ENCODE results near the gene MARVELD3. TPM values are rescaled to one million over a fixed set of nuclear protein-coding genes. Genes with fewer than 3 reads are reported as not detected.
"Not testable (repeated sequence)": the region's sequence is repeated elsewhere in the genome, so short reads cannot be mapped to it uniquely, and the experiment has no call there.

The MARVELD3 gene
- total RNA-seq, 2 donors from 2014 or later, result not detected

- no peak overlapping the region for H3K27ac Mint-ChIP-seq
- DNase-seq (ENCODE audit: low spot score) (no peak), ATAC-seq (peak in 1 of 2 donors; percentile 6)
- peaks cover 8 to 32% of the 10 kb centered on the region in 2 donors for H3K27me3 Mint-ChIP-seq
- no peaks in the 10 kb centered on the region for H3K9me3 Mint-ChIP-seq
- no peaks in the 10 kb centered on the region for H3K4me1 Mint-ChIP-seq (ENCODE audit: low read depth in 2 of 2)
- H3K36me3 Mint-ChIP-seq, result no peaks in the 10 kb centered on the region
- H3K4me3 Mint-ChIP-seq, result no peak overlapping the region
Measured at GRCh38 chr16:71600822-71601221, 25.2 kb upstream of the MARVELD3 start.

GRCh38 chr16:71609066-71609465 is 16.9 kb upstream of the MARVELD3 start:
- Mint-ChIP-seq H3K36me3 (no peaks in the 10 kb centered on the region), H3K27ac (no peak overlapping the region), H3K4me1 (ENCODE audit: low read depth in 2 of 2) (no peaks in the 10 kb centered on the region), H3K4me3 (no peak overlapping the region), H3K9me3 (no peaks in the 10 kb centered on the region), H3K27me3 (peaks cover 17 to 18% of the 10 kb centered on the region in 2 donors)
- ATAC-seq (no peak), DNase-seq (ENCODE audit: low spot score) (no peak)

- H3K4me3 Mint-ChIP-seq, result no peak overlapping the region
Measured at GRCh38 chr16:71610447-71610846, 15.5 kb upstream of the MARVELD3 start.

GRCh38 chr16:71610936-71611871 is 14.8 kb upstream of the MARVELD3 start:
- H3K27ac Mint-ChIP-seq, result no peak overlapping the region
- peaks cover 17 to 18% of the 10 kb centered on the region in 2 donors for H3K27me3 Mint-ChIP-seq
- no peak overlapping the region for H3K4me3 Mint-ChIP-seq
- H3K9me3 Mint-ChIP-seq, result no peaks in the 10 kb centered on the region
- peak; percentile 82 to 86 for ATAC-seq
- H3K4me1 Mint-ChIP-seq (ENCODE audit: low read depth in 2 of 2), result no peaks in the 10 kb centered on the region
- peak; percentile 74 for DNase-seq (ENCODE audit: low spot score)
- H3K36me3 Mint-ChIP-seq, result no peaks in the 10 kb centered on the region

More at GRCh38 chr16:71610447-71610846, 15.5 kb upstream of the MARVELD3 start:
- no peak for ATAC-seq
- Mint-ChIP-seq H3K4me1 (ENCODE audit: low read depth in 2 of 2) (no peaks in the 10 kb centered on the region), H3K27ac (no peak overlapping the region), H3K36me3 (no peaks in the 10 kb centered on the region), H3K27me3 (peaks cover 17 to 18% of the 10 kb centered on the region in 2 donors), H3K9me3 (no peaks in the 10 kb centered on the region)
- DNase-seq (ENCODE audit: low spot score), result no peak

GRCh38 chr16:71614956-71615355 is 11.0 kb upstream of the MARVELD3 start:
- DNase-seq (ENCODE audit: low spot score); H3K27ac Mint-ChIP-seq; H3K4me3 Mint-ChIP-seq; H3K36me3 Mint-ChIP-seq; ATAC-seq; H3K9me3 Mint-ChIP-seq; H3K4me1 Mint-ChIP-seq (ENCODE audit: low read depth in 2 of 2): not testable (repeated sequence)
- peaks cover 18 to 28% of the 10 kb centered on the region in 2 donors for H3K27me3 Mint-ChIP-seq

- DNase-seq (ENCODE audit: low spot score), result no peak
- H3K4me1 Mint-ChIP-seq (ENCODE audit: low read depth in 2 of 2), result peaks cover 6 to 8% of the 10 kb centered on the region in 2 donors
- no peak overlapping the region for H3K4me3 Mint-ChIP-seq
- no peak for ATAC-seq
- H3K36me3 Mint-ChIP-seq, result no peaks in the 10 kb centered on the region
- H3K27ac Mint-ChIP-seq, result no peak overlapping the region
- H3K27me3 Mint-ChIP-seq, result peaks cover 11 to 15% of the 10 kb centered on the region in 2 donors
- H3K9me3 Mint-ChIP-seq, result no peaks in the 10 kb centered on the region
Measured at GRCh38 chr16:71618429-71618828, 7.6 kb upstream of the MARVELD3 start.

GRCh38 chr16:71622088-71622487 is 3.9 kb upstream of the MARVELD3 start:
- Mint-ChIP-seq H3K36me3 (no peaks in the 10 kb centered on the region), H3K27me3 (peaks cover 15% of the 10 kb centered on the region in 2 donors), H3K4me3 (peak overlapping the region; percentile 26), H3K9me3 (no peaks in the 10 kb centered on the region), H3K4me1 (ENCODE audit: low read depth in 2 of 2) (peaks cover 6 to 8% of the 10 kb centered on the region in 2 donors), H3K27ac (no peak overlapping the region)
- ATAC-seq, result peak in 1 of 2 donors; percentile 62
- no peak for DNase-seq (ENCODE audit: low spot score)

- ATAC-seq (no peak), DNase-seq (ENCODE audit: low spot score) (no peak)
- H3K27me3 Mint-ChIP-seq, result peaks cover 16 to 19% of the 10 kb centered on the region in 2 donors
- no peak overlapping the region for H3K27ac Mint-ChIP-seq
- H3K4me1 Mint-ChIP-seq (ENCODE audit: low read depth in 2 of 2), result peaks cover 6 to 8% of the 10 kb centered on the region in 2 donors
- no peak overlapping the region for H3K4me3 Mint-ChIP-seq
- no peaks in the 10 kb centered on the region for H3K9me3 Mint-ChIP-seq
- H3K36me3 Mint-ChIP-seq, result no peaks in the 10 kb centered on the region
Measured at GRCh38 chr16:71623597-71623996, 2.4 kb upstream of the MARVELD3 start.

- peaks cover 12 to 19% of the 10 kb centered on the region in 2 donors for H3K27me3 Mint-ChIP-seq
- H3K27ac Mint-ChIP-seq, result no peak overlapping the region
- peak overlapping the region; percentile 23 for H3K4me3 Mint-ChIP-seq
- DNase-seq (ENCODE audit: low spot score) (no peak), ATAC-seq (no peak)
- no peaks in the 10 kb centered on the region for H3K9me3 Mint-ChIP-seq
- H3K36me3 Mint-ChIP-seq, result no peaks in the 10 kb centered on the region
- H3K4me1 Mint-ChIP-seq (ENCODE audit: low read depth in 2 of 2), result peaks cover 6 to 8% of the 10 kb centered on the region in 2 donors
Measured at GRCh38 chr16:71625113-71625850, 702 bp upstream of the MARVELD3 start.

GRCh38 chr16:71626858-71627213 is 852 bp downstream of the MARVELD3 start:
- Mint-ChIP-seq H3K27me3 (peaks cover 12 to 13% of the 10 kb centered on the region in 2 donors), H3K27ac (no peak overlapping the region), H3K9me3 (no peaks in the 10 kb centered on the region), H3K4me3 (no peak overlapping the region), H3K36me3 (no peaks in the 10 kb centered on the region), H3K4me1 (ENCODE audit: low read depth in 2 of 2) (peaks cover 5 to 7% of the 10 kb centered on the region in 2 donors)
- ATAC-seq (no peak), DNase-seq (ENCODE audit: low spot score) (no peak)

- no peaks in the 10 kb centered on the region for H3K9me3 Mint-ChIP-seq
- no peak overlapping the region for H3K27ac Mint-ChIP-seq
Measured at GRCh38 chr16:71627731-71628181, 1.8 kb downstream of the MARVELD3 start.

GRCh38 chr16:71628810-71629209 is 2.8 kb downstream of the MARVELD3 start:
- DNase-seq (ENCODE audit: low spot score) (no peak), ATAC-seq (no peak)
- H3K27me3 Mint-ChIP-seq, result peaks cover 12 to 13% of the 10 kb centered on the region in 2 donors
- no peaks in the 10 kb centered on the region for H3K9me3 Mint-ChIP-seq
- H3K36me3 Mint-ChIP-seq, result no peaks in the 10 kb centered on the region
- no peak overlapping the region for H3K4me3 Mint-ChIP-seq
- no peaks in the 10 kb centered on the region for H3K4me1 Mint-ChIP-seq (ENCODE audit: low read depth in 2 of 2)
- H3K27ac Mint-ChIP-seq, result no peak overlapping the region

More at GRCh38 chr16:71627731-71628181, 1.8 kb downstream of the MARVELD3 start:
- no peak for DNase-seq (ENCODE audit: low spot score)
- Mint-ChIP-seq H3K4me3 (no peak overlapping the region), H3K27me3 (peaks cover 12 to 13% of the 10 kb centered on the region in 2 donors), H3K4me1 (ENCODE audit: low read depth in 2 of 2) (no peaks in the 10 kb centered on the region), H3K36me3 (no peaks in the 10 kb centered on the region)
- no peak for ATAC-seq

GRCh38 chr16:71629278-71630016 is 3.5 kb downstream of the MARVELD3 start:
- Mint-ChIP-seq H3K9me3 (no peaks in the 10 kb centered on the region), H3K27ac (no peak overlapping the region), H3K27me3 (peaks cover 12 to 13% of the 10 kb centered on the region in 2 donors), H3K4me3 (no peak overlapping the region), H3K4me1 (ENCODE audit: low read depth in 2 of 2) (no peaks in the 10 kb centered on the region), H3K36me3 (no peaks in the 10 kb centered on the region)
- no peak for DNase-seq (ENCODE audit: low spot score)
- ATAC-seq, result no peak
